Measurements from ENCODE around the gene PIK3CG.

Gene PIK3CG

DNA sequence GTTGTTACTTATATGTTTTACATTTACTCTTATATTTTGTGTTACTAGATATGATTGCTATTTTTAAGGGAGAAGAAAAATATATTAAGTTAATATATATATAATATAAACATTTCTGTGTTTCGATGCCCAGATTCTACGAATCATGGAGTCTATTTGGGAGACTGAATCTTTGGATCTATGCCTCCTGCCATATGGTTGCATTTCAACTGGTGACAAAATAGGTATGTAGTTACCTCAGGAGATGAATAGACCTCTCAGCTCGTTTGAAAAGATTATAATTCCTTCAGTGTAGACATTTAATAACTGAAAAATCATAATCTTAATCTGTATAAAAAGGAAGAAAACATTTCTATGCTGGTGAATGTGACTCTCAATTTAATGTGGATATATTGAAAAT, 16.9 kb downstream of the PIK3CG start:
- Histone ChIP-seq H3K27me3 (ENCODE audit: insufficient read depth, low read depth, severe bottlenecking) (no peaks in the 10 kb centered on the region), H3K9me3 (ENCODE audit: severe bottlenecking) (no peaks in the 10 kb centered on the region), H3K4me3 (ENCODE audit: low read depth, low read length) (no peak overlapping the region), H3K36me3 (no peaks in the 10 kb centered on the region), H3K27ac (no peak overlapping the region)
- no peak for DNase-seq
- TF ChIP-seq, protein P1, sequence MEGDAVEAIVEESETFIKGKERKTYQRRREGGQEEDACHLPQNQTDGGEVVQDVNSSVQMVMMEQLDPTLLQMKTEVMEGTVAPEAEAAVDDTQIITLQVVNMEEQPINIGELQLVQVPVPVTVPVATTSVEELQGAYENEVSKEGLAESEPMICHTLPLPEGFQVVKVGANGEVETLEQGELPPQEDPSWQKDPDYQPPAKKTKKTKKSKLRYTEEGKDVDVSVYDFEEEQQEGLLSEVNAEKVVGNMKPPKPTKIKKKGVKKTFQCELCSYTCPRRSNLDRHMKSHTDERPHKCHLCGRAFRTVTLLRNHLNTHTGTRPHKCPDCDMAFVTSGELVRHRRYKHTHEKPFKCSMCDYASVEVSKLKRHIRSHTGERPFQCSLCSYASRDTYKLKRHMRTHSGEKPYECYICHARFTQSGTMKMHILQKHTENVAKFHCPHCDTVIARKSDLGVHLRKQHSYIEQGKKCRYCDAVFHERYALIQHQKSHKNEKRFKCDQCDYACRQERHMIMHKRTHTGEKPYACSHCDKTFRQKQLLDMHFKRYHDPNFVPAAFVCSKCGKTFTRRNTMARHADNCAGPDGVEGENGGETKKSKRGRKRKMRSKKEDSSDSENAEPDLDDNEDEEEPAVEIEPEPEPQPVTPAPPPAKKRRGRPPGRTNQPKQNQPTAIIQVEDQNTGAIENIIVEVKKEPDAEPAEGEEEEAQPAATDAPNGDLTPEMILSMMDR (IDR thresholded peaks at IDR 0.05; ENCODE audit: low read depth, low read length): no peak

DNA sequence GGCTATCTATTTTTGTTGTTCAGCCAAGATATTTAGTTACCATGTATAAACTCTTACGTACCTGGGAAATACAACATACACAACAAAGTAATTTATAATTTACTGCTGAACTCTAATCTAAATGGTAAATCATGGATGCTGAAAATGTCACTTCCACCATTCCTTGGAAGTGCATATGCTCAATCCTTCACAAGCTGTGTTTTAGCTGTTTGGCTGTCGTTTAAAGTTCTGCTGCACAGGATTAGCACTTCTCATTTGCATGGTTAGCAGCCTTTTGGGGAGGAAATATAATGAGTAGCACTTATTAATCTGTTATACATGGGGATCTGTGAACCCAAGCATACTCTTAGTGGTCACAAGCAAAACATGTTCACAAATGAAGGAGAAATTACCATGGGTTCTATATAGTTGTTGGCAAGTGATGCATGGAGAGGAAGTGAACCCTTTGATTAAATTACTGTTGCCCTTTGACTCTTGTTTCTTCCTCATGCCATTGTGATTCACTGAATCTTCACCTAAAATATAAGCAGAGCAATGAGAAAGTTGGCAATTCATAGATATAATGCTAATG, 18.5 kb downstream of the PIK3CG start:
- H3K9me3 ChIP-seq (ENCODE audit: severe bottlenecking): no peaks in the 10 kb centered on the region
- H3K27ac ChIP-seq: no peak overlapping the region
- no peaks in the 10 kb centered on the region for H3K36me3 ChIP-seq
- no peaks in the 10 kb centered on the region for H3K27me3 ChIP-seq (ENCODE audit: insufficient read depth, low read depth, severe bottlenecking)
- no peak overlapping the region for H3K4me3 ChIP-seq (ENCODE audit: low read depth, low read length)
- DNase-seq: no peak
- TF ChIP-seq, protein P1 (IDR thresholded peaks at IDR 0.05; ENCODE audit: low read depth, low read length): no peak

DNA sequence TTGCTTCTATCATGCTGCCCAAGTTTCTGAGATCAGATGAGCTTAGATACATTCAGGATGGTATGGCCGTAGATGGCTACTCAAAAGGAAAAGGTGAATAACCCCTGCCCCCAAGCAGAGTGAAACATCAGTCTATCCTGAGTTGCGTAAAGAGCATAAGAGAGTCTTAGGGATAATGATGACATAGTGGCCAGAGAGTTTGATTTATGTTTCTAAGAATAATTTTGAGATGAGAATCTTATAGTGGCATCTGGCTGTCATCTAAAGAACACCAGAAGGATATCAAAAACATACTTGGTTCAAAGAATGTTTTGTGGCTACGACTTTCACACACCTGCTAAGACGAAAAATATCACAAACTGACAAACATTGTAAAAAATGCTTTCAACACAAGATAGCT, 20.6 kb downstream of the PIK3CG start:
- H3K9me3 ChIP-seq (ENCODE audit: severe bottlenecking): no peaks in the 10 kb centered on the region
- no peak for DNase-seq
- H3K4me3 ChIP-seq (ENCODE audit: low read depth, low read length): no peak overlapping the region
- TF ChIP-seq, protein P1 (IDR thresholded peaks at IDR 0.05; ENCODE audit: low read depth, low read length): no peak
- no peaks in the 10 kb centered on the region for H3K27me3 ChIP-seq (ENCODE audit: insufficient read depth, low read depth, severe bottlenecking)
- no peak overlapping the region for H3K27ac ChIP-seq
- H3K36me3 ChIP-seq: no peaks in the 10 kb centered on the region

DNA sequence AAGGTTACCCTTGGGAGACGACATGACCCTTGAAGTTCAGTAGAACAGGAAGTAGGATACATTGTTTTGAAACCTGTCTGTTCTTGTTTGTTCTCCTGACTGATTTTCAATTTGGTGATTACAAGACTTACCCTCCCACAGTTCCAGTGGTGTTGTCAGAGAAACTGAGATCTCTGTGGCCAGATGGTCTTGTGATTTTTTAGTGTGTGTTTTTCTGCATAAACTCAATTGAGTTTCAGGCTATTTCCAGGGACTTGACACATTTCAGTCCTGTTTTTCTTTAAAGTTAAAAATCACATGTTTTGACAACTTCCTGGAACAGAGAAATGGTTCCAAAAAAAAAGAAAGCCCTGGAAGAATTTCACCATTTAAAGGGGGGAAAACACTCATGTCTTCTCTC, 22.3 kb downstream of the PIK3CG start:
- TF ChIP-seq, protein P1 (IDR thresholded peaks at IDR 0.05; ENCODE audit: low read depth, low read length): no peak
- H3K36me3 ChIP-seq: no peaks in the 10 kb centered on the region
- H3K4me3 ChIP-seq (ENCODE audit: low read depth, low read length): no peak overlapping the region
- no peaks in the 10 kb centered on the region for H3K27me3 ChIP-seq (ENCODE audit: insufficient read depth, low read depth, severe bottlenecking)
- no peak for DNase-seq
- H3K27ac ChIP-seq: no peak overlapping the region
- H3K9me3 ChIP-seq (ENCODE audit: severe bottlenecking): no peaks in the 10 kb centered on the region

DNA sequence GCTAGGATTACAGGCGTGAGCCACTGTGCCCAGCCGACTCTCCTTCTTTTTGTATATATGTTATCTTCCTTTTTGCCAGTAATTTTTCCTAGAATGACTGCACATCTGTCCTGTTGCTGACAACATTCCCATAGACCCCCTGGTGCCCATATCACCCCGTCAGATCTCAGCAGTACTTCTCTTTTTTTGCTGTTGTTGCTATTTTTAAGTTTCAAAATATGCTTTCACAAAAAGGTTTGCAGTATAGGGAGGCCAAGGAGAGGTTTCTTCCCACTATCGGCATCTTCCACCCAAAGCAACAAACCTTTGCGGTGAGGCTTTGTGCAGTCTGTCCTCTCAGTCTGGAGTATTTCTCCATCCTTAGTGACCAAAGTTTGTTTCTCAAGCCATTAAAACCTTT, 23.1 kb downstream of the PIK3CG start:
- no peaks in the 10 kb centered on the region for H3K36me3 ChIP-seq
- TF ChIP-seq, protein P1 (IDR thresholded peaks at IDR 0.05; ENCODE audit: low read depth, low read length): no peak
- no peak for DNase-seq
- H3K4me3 ChIP-seq (ENCODE audit: low read depth, low read length): no peak overlapping the region
- H3K9me3 ChIP-seq (ENCODE audit: severe bottlenecking): no peaks in the 10 kb centered on the region
- H3K27ac ChIP-seq: no peak overlapping the region
- no peaks in the 10 kb centered on the region for H3K27me3 ChIP-seq (ENCODE audit: insufficient read depth, low read depth, severe bottlenecking)

DNA sequence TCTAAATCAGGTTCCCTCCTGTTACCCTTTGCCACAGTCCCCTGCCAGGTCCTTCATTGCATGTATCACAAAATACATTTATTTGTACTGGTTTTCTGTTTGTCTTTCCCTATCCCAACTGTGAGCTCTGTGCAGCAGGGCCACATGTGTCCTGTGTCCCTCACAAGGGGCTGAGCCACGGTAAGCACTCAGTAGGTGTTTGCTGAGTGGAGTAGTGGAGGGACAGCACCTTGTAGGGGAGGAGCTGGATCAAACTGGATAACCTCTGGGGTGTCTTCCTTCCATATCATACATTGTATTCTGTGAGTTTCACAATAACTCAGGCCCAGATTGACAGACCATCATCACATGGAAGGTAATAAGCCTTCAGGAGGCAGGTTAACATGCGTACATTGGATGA, 25.9 kb downstream of the PIK3CG start:
- DNase-seq: no peak
- Histone ChIP-seq H3K9me3 (ENCODE audit: severe bottlenecking) (no peaks in the 10 kb centered on the region), H3K27me3 (ENCODE audit: insufficient read depth, low read depth, severe bottlenecking) (no peaks in the 10 kb centered on the region), H3K27ac (no peak overlapping the region), H3K36me3 (no peaks in the 10 kb centered on the region), H3K4me3 (ENCODE audit: low read depth, low read length) (no peak overlapping the region)
- TF ChIP-seq, protein P1 (IDR thresholded peaks at IDR 0.05; ENCODE audit: low read depth, low read length): no peak
